Inflammatory macrophage treated with lipopolysaccharide for 4 hours (primary cell): ENCODE data around the gene TXNDC2.
A peak's percentile ranks its signal among the peaks of the same experiment; 100 is the strongest.

Source experiments
- DNase-seq: peaks from one replicate; pipeline ENCODE4 v3.0.0-alpha.2; 2020

Gene TXNDC2

DNA sequence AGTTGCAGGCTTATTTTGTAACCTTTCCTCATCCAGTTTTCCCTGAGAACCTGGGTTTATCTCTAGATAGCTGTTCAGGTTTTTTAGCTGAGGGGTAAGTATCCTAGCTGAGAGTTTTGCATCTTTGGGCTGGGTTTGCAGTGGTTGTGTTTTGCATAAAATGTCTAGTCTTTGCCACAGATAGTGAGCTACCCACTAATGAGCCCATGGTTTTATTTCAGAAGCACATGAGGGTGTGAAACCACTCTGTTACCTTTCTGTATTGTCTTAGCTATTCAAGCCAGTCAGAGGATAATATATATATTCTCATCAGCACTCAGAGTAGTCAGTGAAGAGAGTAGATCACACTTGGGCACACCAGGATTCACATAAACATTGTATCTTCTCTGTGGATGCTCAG is 24.6 kb upstream of the TXNDC2 start:
- no peak for DNase-seq

DNA sequence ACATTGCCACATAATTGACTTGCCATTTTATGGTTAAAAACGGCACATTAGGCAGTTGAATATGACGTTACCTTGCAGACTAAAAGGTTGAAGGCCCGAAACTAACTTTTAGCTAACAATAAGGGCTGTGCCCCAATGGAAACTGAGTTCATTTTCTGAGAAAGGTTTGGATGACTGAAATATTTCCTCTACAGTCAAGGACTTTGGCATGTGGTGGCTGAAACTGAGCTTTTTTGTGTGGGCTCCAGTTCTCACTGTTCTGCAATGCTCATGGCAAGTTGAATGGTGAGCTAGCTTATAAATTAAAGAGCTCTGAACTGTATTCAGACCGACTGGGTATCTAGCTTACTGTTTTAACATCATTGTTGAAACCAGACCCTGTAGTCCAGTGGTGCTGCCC is 23.8 kb upstream of the TXNDC2 start:
- DNase-seq: no peak

DNA sequence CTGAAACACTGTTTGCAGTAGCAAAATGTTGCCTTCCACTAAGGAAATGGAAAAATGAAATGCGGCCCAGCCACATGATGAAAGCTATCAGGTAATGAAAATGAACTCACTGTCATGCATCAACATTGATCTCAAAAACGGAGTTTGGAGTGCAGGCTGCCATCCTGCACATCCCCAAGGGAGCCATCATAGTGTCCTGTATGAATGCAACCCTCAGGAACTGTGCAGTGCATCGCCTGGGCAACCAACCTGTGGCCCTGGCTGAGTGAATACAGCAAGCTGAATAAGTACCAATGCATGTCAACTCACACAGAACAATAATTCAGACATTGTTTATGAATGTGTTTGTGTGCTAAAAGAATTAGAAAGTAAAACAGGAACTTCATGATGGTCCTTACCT is 23.1 kb upstream of the TXNDC2 start:
- no peak for DNase-seq

GRCh38 chr18:9863282-9863681 is 22.5 kb upstream of the TXNDC2 start:
- DNase-seq: no peak

DNA sequence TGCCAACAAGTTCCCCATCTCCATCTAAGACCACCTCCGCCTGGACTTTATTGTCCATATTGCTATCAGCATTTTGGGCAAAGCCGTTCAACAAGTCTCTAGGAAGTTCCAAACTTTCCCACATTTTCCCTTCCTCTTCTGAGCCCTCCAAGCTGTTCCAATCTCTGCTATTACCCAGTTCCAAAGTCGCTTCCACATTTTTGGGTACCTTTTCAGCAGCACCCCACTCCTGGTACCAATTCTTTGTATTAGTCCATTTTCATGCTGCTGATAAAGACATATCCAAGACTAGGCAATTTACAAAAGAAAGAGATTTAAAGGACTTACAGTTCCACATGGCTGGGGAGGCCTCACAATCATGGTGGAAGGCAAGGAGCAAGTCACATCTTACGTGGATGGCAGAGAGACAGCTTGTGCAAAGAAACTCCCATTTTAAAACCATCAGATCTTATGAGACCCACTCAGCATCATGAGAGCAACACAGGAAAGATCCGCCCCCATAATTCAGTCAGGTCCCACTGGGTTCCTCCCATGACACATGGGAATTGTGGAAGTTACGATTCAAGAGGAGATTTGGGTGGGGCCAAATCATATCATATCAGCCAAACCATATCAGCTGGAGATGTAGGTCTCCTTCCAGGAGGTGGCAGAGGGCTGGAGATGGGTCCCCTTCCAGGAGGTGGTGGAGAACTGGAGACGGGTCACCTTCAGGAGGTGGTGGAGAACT is 19.8 kb upstream of the TXNDC2 start:
- peak; percentile 80 for DNase-seq

DNA sequence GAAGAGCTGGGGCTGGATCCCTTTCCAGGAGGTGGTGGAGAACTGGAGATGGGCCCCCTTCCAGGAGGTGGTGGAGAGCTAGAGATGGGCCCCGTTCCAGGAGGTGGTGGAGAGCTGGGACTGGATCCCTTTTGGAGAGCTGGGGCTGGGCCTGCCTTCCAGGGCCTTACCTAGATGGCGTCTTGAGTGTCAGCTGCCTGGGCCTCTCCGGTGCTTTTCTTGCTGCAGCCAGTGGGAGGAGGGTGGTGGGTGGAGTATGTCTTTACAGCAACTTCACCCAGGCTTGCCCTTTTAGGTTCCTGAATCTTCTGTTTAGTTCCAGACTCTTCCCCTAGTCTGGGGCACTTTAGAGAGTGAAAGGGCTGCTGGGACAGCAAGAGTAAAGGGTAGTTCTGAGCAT is 19.1 kb upstream of the TXNDC2 start:
- DNase-seq: peak; percentile 73

- DNase-seq: peak; percentile 74
Observed at GRCh38 chr18:9867071-9867594, 18.6 kb upstream of the TXNDC2 start.

DNA sequence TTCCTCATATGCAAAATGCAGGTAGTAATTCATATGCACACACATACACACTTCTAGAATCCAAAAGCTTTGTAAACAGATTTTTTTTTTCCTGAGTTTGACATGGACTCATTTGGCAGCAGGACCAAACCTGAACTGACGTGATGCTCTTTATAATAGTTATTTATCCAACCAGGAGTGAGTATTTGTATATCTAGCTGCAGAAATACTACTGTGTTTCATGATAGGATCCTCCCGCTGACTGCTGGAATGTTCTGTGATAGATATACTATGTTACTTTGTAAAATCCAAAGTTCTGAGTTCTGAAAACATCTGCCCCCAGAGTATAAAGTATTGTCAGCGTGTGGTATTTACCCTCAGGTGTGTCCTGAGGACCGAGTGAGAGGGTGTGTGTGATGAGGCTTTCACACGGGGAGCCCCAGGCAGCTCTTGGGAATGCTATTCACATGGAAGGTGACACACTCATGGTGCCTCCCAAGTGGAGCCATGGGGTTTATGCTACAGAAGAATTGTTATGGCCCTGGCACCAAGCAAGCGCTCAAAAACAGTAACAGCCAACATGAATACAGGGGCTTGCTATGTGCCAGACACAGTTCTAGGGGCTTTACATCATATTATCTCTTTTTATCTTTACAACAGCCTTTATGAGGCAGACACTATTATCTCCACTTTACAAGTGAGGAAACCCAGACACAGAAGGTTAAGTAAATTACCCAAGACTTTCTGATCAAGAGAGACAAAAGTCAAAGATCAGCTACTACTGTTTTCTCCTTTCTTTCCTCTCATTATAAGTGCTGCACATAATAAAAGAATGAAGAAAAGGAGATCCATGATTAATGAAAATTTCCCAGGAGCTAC is 16.7 kb upstream of the TXNDC2 start:
- DNase-seq: no peak

DNA sequence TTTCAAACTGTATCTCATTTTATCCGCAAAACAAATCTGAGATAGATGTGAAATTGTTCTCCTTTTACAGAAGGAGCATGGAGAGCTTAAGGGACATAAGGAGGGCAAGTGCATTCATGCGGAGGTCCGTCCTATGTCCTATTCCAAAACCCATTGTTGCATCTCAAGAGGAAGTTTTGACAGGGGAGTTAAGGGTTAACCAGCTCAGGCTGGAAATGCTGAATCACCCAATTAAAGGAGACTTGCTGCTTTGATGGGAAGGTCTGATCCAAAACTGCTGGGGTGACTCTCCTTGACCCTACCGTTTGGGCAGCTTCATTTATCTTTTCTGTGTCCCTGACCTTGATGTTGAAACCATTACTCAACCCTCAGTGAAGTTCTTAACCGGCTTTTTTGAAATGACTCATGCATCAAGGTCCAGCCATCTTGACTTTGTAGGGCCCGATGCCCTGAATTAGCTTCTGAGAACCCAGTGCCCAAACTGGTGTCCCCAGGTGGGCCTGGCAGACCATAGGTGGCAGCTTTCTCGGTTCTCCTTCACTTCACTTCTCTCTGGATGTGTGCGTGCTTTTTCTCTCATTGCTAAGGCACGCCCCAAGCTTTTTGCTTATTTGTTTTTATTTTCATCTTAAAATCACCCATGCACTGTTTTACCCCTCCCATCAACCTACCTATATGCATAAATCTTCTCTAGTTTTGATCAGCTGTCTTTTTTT is 15.9 kb upstream of the TXNDC2 start:
- peak; percentile 68 for DNase-seq

DNA sequence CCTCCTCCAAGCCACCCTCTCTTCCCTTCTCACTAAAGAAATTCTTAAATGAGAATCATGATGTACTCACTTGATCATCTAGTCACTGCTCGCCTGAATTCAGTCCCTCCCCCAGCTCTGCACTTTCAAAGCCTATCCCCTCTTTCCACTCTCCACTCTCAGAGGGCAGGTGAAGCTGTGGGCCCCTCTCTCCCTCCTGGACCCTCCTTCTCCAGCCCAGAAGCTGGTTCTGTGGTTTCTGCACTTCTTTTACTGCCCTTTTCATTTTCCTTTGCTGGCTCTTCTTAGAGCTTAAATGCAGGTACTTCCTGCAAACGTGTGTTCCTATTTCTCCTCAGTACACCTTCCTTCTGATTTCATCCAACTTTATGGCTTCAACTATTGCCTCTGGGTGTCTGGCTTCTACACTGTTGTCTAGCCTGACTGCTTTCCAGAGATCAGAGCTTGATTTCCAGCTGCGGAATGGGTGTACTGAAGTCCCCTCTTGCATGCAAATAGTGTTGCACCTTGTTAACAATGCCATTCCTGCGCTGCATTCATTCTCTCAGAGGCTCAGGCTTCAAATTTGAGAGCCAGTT is 15.3 kb upstream of the TXNDC2 start:
- no peak for DNase-seq

DNA sequence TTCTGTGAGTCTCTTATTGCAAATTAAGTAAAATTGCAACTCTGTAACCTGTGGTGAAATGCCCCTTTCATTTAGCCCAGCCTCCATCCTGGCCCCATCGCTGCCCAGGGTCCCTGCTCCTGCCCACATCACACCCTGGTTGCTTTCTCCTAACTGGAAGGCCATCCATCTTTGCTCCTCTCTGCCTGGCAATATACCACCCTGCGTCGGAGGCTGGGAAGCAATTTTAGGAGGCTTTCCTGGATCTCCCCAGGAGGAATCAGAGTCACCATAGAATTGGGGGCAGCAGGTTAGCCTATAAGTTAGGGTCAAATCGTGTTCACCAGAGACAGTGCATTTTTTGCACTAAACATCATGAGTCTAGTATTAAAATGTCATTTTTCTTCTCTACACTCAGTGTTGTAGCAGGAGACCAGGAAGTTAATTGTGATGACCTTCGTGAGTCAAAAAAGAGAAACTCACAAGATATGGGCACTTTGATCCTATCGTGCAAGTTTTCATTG is 14.5 kb upstream of the TXNDC2 start:
- no peak for DNase-seq

DNA sequence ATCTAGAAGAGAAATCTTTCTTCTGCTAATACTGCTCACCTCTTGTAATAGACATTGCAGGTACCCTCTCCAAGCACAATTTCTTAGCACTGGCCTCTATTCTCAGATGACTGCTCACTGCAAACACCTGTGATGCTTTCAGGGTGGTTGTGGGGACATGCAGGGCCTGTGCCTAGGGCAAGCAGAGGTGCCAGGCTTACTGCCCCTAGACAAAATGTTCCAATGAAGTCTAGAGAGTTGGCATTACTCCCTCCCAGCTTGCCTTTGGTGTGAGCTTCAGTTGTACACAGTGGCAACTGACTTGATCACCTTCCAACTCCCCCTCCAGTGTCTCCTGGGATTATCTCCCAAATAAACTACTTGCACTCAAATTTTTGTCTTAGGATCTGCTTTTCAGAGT is 12.9 kb upstream of the TXNDC2 start:
- DNase-seq: no peak

- no peak for DNase-seq
Observed at GRCh38 chr18:9874728-9875127, 11.0 kb upstream of the TXNDC2 start.

GRCh38 chr18:9876212-9876866 is 9.4 kb upstream of the TXNDC2 start:
- DNase-seq: no peak

DNA sequence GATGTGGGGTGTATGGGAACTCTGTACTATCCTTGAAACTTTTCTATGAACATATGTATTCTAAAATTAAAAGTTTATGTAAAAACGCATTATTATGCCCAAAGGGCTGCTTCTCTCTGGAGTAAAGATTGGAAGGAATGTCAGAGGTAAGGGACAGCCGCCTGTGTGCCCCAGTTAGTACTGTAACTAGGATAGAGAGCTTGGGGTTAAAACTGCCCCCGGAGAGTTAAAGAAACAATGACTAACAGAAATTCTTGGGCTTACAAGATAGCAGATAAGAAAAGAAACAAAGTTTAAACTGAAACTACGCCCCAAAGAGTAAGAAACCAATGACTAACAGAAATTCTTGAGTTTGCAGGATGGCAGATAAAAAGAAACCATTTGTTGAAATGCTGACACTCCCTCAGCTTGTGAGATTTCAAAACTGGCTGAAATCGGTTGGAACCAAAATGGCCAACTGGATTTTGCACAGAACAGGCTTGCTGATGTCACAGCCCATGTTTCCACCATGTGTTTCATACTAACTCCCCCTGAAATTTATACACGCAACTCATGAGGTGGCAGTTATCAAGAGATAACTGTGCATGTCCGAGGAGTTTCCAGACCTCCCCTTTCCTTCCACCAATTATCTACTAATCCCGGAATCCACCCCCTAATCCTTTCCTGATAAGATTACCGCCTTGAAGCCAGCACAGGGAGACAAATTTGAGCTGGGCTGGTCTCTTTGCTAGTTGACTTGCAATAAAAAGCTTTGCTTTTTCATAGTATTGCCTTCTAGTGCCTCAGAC is 8.7 kb upstream of the TXNDC2 start:
- no peak for DNase-seq

DNA sequence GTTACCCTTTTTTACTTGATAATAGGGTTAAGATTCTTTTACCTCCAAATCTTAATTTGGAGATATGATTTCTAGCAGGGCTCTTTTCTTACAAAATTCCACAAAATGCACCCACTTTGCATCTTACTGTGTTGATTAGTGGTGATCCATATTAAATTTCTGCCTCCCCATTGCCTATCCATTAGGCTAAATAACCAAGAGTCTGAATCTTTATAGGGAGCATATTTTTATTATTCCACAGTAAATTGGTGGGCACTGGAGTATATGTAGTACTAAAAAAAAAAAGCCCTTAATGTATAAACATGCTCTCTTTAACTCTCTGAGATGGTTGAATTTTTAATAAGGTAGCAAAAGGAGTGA is 8.1 kb upstream of the TXNDC2 start:
- DNase-seq: no peak

- no peak for DNase-seq
Observed at GRCh38 chr18:9878095-9878494, 7.7 kb upstream of the TXNDC2 start.

DNA sequence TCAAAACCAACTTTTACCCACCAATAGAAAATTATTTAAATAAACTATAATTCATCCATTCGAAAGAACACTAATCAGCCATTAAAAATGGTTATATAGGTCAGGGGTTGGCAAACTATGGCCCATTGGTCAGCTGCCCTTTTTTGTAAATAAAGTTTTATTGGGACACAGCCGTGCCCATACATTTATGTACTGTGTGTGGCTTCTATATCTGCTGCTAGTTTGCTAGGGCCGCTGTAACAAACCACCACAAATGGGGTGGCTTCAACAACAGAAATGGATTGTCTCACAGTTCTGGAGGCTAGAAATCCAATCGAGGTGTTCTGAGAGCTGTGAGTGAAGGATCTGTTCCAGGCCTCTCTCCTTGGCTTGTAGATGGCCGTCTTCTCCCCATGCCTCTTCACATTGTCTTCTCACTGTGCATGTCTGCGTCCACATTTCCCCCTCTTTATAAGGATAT is 7.0 kb upstream of the TXNDC2 start:
- DNase-seq: no peak

DNA sequence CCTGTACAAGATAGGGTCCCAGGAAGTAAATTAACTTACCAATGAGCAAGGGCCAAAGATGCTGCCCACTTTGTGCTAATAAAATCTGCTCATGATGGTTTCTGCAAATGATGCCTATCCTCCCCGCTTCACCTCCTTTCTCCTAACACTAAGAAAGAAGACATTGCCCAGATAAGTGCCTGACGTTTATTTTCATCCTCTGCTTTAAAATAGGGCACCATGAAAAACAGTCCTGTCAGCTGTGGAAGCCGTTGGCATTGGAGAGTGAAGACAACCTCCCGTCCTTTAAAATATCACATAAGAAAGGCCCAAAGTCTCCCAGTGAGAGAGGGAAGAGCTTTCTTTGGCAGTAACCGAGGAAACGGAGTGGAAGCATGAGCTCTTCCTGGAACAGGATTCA is 1.7 kb upstream of the TXNDC2 start:
- DNase-seq: no peak

GRCh38 chr18:9884532-9885140 is 1.1 kb upstream of the TXNDC2 start:
- DNase-seq: peak; percentile 27

GRCh38 chr18:9886005-9886348 is 204 bp downstream of the TXNDC2 start:
- no peak for DNase-seq
